Bronchus fibroblast of lung (primary cell): ENCODE data around the gene PDSS2. TPM values are rescaled to one million over a fixed set of nuclear protein-coding genes. Genes with fewer than 3 reads are reported as not detected.

Experiments used
- total RNA-seq: library from RNA; depleted of rRNA; stranded (reverse); fragments of >200 nt; gene quantifications from 2 replicates; pipeline ENCODE4 v1.2.3, GENCODE V29; 2015

Gene PDSS2
- 9.7 and 11.3 TPM in 2 replicates for total RNA-seq

GRCh38 chr6:107459283-107460082, at the start of gene PDSS2:
TSS of gene PDSS2 (minus strand) at chr6:107459564. CDS start at chr6:107459285, 279 bp downstream.

GRCh38 chr6:107489636-107490565, 30.5 kb upstream of the PDSS2 start, which contains the start of gene SOBP:
TSS of gene SOBP (plus strand) at chr6:107490117. CDS start at chr6:107490617, 500 bp downstream.

GRCh38 chr6:107114926-107115694, 344.3 kb downstream of the PDSS2 start, which contains the start of gene BEND3:
TSS of gene BEND3 (minus strand) at chr6:107115515. CDS start at chr6:107099285, 16,230 bp downstream.

Other genes starting within 250 kb of the PDSS2 start
- gene SOBP, start 30.6 kb upstream of the PDSS2 start, total RNA-seq, result 1.5 and 1.8 TPM in 2 replicates